OCI-M1 (cell line): ENCODE data around the gene RGCC.

Source experiments
- DNase-seq: peaks from one replicate; lab custom pipeline; 2025; lab: John Stamatoyannopoulos, UW

The RGCC gene

DNA sequence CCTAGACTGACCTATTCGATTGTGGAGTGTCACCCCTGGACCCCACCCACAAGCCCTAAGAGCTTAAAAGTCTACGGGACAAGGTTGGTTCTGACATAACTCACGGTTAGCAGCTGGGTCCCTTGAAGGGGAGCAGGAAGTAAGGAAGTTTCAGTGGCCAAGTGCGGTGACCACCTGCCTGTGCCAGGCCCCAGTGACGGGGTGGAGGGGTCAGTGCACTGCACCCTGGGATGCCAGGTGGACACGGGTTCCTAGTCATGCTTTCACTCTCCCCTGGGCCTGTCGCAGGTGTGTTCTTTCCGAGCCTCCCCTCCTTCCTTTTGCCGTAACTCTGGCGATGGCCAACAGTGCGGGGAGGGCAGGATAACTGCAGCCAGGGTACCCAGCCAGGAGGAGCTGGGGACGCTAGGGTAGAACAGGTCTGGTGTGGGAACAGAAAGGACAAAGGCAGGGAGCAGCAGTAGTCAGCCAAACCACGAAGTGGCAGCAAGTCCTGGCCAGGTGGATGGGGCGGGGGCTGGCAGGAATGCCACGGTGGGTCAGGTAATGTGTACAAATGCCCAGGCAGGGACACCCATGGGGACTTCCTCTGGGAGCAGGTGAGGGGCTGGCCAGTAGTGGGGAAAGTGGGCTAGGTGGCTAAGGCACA, 58.3 kb downstream of the RGCC start:
- no peak for DNase-seq

DNA sequence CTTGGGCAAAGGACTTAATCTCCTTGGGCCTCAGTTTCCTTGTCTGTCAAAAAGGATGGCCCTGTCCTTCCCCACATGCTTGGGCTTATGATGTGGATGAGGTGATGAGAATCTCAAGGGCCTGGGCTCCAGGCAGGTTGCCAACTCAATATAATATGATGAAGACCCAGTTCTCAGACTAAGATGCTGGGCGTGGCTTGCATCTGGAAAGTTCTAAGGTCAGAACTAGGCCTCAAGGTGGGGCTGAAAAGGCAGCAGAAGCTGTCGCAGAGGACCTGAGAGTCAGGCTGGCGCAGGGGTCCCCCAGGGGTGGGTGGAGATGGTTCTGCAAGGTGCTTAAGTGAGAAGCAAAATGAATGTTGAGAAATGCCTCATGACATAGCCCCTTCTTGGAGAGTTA, 58.8 kb downstream of the RGCC start:
- no peak for DNase-seq

DNA sequence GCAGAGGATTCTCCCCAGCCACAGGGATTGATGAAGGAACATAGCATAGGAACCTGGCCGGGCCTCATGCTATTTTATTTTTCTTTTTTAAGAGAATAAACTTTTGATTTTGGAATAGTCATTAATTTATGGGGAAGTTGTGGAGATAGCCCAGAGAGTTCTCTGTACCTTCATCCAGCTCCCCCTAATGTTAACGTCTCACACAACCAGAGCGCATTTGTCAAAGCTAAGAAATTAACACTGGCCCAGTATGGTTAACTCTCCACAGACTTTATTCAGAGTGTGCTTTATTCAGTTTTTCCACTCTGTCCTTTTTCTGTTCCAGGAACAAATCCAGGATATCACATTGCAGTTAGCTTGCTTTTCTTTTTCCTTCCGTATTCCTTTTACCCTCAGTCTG, 59.4 kb downstream of the RGCC start:
- DNase-seq: no peak

- DNase-seq: peak; percentile 8
These were observed 62.8 kb downstream of the RGCC start for GRCh38 chr13:41520016-41520659.
